ENCODE data around the gene RAB9A.

DNA sequence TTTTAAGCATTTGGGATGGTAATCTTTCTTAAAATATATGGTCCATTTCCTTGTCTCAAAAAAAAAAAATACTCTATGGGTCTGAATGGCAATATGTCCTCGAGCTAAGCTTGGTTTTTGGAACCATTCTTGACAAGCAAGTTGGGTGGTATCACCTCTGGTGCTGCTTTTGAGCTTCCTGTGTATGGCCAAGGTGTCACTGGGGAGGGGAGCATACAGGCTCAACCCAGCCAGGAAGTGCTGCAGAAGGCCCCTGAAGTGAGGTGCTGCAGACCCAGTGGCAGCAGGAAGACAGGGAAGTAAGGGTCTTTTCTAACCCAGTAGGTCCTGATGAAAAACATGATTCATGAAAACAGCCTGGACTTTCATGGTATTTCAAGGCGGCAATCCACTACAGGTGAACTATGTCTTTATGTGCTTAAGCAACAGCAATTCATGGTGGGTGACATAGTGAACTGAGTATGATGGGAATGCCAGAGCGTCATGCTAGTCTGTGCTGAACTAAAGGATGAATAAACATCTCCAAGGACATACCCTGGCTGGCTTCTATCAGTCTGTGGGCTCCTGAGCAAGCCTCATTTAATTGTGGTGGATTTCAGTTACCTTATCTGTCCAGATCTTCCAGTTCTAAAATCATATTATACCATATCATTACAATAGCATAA lies 30.4 kb downstream of the RAB9A start:
- TF ChIP-seq CTCF (conservative IDR thresholded peaks at IDR 0.05) (no peak), ZFX (IDR thresholded peaks at IDR 0.05) (no peak)
